Activated CD4-positive, alpha-beta T cell treated with anti-CD3 and anti-CD28 coated beads, Interleukin-10, Interleukin-2, amounts not matched to agents 100 ng/mL and 50 ng/mL, durations not matched to agents 16 hours and 8 hours (primary cell): ENCODE data around the gene SUCLG2.

Experiments
- DNase-seq: peaks from one replicate; pipeline ENCODE4 v3.0.0-alpha.2; 2020

SUCLG2 gene

DNA sequence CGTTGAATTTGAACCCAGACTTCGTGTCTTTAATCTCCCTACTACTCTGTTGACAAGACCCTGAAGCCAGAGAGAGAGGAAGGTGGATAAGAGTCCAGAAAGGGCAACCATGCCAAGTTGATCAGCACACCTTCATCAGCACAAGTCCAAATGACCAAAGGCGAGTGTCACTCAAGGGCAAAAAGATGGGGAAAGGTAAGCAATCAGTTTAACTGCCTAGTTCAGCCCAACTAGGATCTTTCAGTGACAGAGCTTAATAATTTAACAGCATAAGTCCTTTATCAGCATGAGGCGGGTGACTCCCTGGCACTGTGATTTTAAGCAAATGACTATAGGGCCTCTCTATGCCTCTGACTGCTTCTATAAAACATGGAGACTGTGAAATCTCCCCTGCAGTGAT is 6.2 kb downstream of the SUCLG2 start:
- no peak for DNase-seq

DNA sequence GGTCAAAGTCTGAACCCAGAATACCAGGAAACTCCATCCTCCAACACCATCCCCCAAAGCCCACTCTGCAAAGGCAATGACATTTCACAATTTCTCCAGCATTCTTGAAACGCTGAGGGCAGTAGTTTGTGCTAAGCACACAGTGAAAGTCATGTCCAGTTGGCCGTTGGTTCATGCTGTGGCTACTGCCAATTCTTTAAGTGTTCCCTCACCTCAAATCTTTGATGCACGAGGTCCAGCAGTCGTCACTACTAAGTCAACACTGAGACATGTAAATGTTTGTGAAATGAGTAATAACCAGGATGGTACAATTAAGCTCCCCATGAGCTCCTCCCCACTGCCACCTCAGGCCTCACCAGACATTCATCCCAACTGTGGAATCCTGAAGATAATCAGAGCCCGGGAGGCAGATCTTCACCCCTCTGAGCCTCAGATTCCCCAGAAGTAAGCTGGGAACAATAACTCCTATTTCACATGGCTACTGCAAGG is 7.0 kb downstream of the SUCLG2 start:
- DNase-seq = no peak

- DNase-seq = no peak
These were observed 7.7 kb downstream of the SUCLG2 start for GRCh38 chr3:67646586-67647234.

DNA sequence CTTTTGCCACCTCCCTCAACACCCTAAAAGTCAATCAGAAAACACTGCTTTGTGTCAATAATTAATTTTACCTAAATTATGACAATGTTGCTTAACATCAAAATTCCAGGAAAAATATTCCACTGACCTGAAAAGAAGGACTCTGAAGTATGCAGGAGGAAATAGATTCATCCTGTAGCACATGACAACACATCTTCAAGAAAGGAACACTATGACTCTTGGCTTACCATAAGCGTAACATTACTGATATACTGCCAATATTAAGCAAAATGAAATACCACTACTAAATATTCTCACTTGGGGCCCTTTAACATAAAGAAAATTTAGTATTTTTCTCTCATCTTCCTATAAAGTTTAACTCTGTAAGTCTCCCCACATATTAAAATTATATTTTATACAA is 9.6 kb downstream of the SUCLG2 start:
- no peak for DNase-seq

DNA sequence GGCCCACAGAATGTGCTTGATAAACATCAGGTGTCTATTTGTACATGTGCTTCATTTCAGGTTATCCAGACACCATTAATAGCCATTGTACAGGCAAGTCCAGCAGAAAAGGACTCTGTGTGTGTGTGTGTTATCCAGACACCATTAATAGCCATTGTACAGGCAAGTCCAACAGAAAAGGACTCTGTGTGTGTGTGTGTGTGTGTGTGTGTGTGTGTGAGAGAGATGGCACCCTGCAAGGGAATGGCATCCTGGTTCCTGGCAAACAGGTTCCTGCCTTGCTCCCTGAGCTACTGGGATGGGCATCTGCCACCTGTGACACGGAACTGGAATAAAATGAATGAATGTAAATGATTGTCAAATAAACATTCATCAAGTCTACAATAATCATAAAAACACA is 11.7 kb downstream of the SUCLG2 start:
- no peak for DNase-seq

DNA sequence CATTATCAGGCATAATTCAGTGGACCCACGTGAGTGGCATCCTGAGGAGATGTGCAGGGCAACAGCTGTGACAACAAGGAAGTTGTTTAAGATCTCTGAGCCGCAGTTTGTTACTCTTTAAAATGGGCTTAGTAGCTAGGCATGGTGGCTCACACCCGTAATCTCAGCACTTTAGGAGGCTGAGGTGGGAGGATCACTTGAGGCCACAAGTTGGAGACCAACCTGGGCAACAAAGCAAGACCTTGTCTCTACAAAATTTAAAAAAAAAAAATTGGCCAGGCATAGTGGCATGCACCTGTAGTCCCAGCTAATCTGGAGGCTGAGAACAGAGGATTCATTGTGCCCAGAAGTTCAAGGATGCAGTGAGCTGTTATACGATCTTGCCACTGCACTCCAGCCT is 12.2 kb downstream of the SUCLG2 start:
- no peak for DNase-seq

GRCh38 chr3:67641451-67641850 is 13.0 kb downstream of the SUCLG2 start:
- no peak for DNase-seq

DNA sequence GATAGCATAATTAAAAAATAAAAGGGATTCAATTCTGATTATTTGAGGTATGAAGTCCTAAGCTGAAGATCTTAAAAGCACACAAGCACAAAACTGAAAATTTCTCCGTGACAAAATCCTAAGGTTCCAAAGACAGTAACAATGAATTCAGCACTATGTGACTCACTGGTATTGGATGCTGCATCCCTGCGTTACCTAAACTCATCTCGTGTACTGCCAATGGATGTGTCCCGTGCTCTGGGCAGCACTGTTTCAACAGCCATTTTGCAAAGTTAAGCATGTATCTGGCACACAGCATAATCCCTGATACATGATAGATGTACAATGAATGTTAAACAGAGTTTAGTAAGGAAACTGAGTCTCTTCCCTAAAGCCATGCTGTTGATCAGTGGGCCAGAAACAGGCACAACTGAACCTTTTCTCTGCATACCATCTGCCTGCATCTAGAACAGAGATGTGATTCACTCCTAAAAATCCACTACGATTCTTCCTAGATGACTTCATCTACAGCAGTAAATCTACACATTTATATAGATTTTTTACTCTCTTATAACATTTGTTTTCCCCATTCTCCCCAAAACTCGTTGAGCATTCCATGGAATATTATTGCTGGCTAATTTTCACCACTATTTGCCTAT is 14.3 kb downstream of the SUCLG2 start:
- DNase-seq = no peak

GRCh38 chr3:67637255-67637900 is 17.0 kb downstream of the SUCLG2 start:
- no peak for DNase-seq

- DNase-seq = no peak
These were observed 18.6 kb downstream of the SUCLG2 start for GRCh38 chr3:67635806-67636205.

- peak; percentile 48 for DNase-seq
These were observed 19.2 kb downstream of the SUCLG2 start for GRCh38 chr3:67635257-67635656.

- DNase-seq = no peak
These were observed 23.6 kb downstream of the SUCLG2 start for GRCh38 chr3:67630666-67631362.

DNA sequence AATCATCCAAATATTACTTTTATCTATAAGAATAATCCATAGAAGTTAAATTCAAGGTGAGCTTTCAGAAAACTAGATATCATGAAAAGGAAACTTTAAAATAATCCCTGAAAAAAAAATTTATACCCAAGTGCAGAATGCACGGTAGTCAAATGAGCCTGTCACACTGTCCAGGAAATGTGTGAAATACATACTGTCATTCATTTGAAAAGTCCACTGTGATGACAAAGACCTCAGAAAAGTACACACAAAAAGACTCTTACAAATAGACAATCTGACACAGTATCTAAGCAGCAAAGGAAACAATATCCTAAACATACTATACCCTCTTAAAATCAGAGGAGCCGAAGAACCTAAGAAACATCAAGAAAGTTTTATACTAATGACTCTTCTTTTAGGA is 29.7 kb downstream of the SUCLG2 start:
- DNase-seq = no peak

DNA sequence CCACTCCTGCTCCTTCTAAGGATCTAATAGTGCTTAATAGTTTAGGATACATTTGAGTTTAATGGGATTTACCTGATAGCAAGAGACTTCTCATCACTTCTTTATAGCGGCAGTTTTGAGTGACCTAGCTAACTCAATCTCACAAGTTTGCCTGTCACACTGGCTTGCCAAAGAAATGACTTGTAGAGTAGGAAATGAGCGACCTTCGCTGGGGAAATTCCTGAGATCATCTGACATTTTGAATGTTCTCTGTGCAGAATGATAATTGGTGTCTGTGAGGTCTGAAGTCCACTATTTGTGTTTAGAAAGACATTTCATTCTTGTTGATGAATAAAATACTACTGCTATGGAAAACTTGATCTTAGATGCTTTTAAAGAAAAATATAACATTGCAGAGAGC is 30.3 kb downstream of the SUCLG2 start:
- DNase-seq = no peak

DNA sequence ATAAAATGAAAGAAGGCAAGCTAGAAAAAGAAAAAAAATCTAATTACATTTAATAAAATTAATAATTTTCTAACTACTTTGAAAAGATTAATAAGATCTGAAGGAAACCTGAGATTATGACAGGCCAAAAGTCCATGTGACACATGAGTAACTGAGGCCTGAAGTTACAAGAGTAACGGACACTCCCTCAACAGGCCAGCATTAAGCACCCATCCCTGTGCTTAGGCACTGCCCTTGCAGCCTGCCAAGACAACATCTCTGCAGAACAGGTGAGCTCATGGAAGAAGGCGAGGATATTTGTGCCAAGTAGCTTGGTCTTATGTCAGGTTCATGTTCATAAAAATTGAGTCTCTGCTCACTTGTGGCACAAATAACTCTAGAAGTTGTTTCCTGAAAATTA is 31.8 kb downstream of the SUCLG2 start:
- DNase-seq = no peak

DNA sequence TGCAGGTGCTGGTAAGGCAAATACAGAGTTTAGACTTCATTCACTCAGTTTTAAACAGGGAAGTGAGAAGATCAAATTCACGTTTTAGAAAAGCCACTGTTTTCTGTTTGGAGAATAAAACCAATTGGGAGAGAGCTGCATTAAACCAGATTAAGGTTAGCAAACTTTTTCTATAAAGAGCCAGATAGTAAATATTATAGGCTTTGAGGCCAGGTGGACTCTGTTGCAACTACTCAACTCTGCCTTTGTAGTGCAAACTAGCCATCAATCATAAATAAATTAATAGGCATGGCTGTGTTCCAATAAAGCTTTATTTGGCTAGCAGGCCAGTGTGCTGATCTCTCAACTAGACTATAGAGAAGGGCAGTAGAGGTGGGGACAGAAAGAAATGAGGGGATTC is 33.5 kb downstream of the SUCLG2 start:
- no peak for DNase-seq

- DNase-seq = no peak
These were observed 34.4 kb downstream of the SUCLG2 start for GRCh38 chr3:67619991-67620390.

- DNase-seq = no peak
These were observed 36.9 kb downstream of the SUCLG2 start for GRCh38 chr3:67617518-67617917.

DNA sequence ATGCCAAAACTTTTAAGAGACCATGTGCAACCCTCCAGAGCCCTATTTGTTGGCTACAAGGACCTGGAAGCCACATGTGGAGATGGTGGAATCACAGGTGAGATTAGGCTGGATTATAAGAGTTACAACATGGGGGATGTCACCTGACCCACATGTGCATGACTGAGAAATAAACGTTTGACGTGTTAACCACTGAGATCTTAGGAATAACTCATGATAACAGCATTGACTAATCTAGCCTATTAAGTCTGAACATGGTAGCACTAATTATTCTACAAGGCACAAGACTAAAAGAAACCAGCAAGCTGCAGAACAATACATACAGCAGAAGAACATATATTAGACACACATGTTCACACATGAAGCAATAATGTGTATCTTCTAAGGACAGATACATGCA is 38.4 kb downstream of the SUCLG2 start:
- no peak for DNase-seq

DNA sequence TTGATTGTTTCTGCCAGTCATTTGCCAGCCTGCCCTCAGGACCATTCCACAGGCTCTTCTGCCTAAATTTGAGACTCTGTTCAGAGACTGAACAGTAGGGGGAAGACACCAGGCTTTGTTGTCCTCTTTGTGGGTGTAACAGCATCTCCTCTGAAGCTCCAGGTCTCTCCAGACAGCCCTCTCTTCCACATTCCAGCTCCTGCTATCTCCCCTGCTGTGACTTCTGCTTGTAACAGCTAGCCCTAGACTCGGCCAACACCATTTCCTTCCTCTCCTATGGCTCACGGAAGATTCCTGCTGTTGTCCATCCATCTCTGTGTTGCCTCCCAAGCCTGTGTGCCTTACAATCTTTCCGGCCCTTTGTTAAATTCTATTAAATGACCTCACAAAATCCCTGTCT is 40.2 kb downstream of the SUCLG2 start:
- no peak for DNase-seq

- no peak for DNase-seq
These were observed 44.0 kb downstream of the SUCLG2 start for GRCh38 chr3:67610458-67610857.

GRCh38 chr3:67609709-67610108 is 44.7 kb downstream of the SUCLG2 start:
- no peak for DNase-seq

GRCh38 chr3:67608034-67608433 is 46.4 kb downstream of the SUCLG2 start:
- DNase-seq = no peak

DNA sequence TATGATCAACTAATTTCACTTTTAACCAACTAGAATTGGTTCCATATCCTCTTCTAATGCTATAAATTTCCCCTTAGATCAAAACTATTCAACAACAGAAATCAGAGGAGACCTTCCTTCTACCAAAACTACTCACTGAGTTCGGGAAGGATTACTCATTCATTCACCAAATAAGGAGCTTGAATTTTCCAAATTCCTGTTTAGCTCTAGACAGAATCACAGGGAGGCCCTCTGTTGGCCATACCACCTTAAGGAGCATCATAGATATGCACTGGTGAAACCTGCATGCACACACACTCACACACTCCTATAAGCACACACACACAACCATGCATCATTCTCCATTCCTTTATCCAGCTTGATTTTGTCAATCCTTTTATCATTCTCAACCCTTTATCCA is 49.0 kb downstream of the SUCLG2 start:
- DNase-seq = no peak
